Measurements from ENCODE around the gene ADPRH.

The ADPRH gene

GRCh38 chr3:119595639-119596334, 16.5 kb downstream of the ADPRH start:
- Histone ChIP-seq H3K79me2 (ENCODE audit: low read length) (peaks cover 15% of the 10 kb centered on the region), H2AFZ (ENCODE audit: low read depth, low read length) (peak overlapping the region; percentile 32; the same call in 1 of the 2 replicates), H3K4me2 (ENCODE audit: low read length) (peak overlapping the region; percentile 31), H3K9me3 (ENCODE audit: insufficient read depth, low read length) (no peaks in the 10 kb centered on the region), H4K20me1 (ENCODE audit: insufficient read depth, low read length) (no peaks in the 10 kb centered on the region), H3K9ac (ENCODE audit: low read length) (peak overlapping the region; percentile 11; the same call in 1 of the 2 replicates), H3K4me1 (ENCODE audit: low read length) (peaks cover 75% of the 10 kb centered on the region), H3K27ac (ENCODE audit: low read length) (peak overlapping the region; percentile 96), H3K36me3 (replicated peaks; ENCODE audit: low read depth, low read length) (peaks cover 6% of the 10 kb centered on the region), H3K27me3 (ENCODE audit: low read depth, low read length) (no peaks in the 10 kb centered on the region), H3K4me3 (ENCODE audit: low read length) (no peak overlapping the region)
- TF ChIP-seq CTCF (IDR thresholded peaks at IDR 0.05; ENCODE audit: low read depth, low read length) (no peak), EZH2phosphoT487 (IDR thresholded peaks at IDR 0.05; ENCODE audit: low read depth) (no peak)

- Histone ChIP-seq H3K9me3 (ENCODE audit: insufficient read depth, low read length) (no peaks in the 10 kb centered on the region), H3K27ac (ENCODE audit: low read length) (peak overlapping the region; percentile 96), H3K4me3 (ENCODE audit: low read length) (no peak overlapping the region), H3K27me3 (ENCODE audit: low read depth, low read length) (no peaks in the 10 kb centered on the region), H3K4me2 (ENCODE audit: low read length) (peak overlapping the region; percentile 31), H3K36me3 (replicated peaks; ENCODE audit: low read depth, low read length) (peaks cover under 1% of the 10 kb centered on the region), H3K4me1 (ENCODE audit: low read length) (peaks cover 81% of the 10 kb centered on the region), H4K20me1 (ENCODE audit: insufficient read depth, low read length) (no peaks in the 10 kb centered on the region), H2AFZ (ENCODE audit: low read depth, low read length) (0 out of 2 replicates have a peak overlapping the region, but pooled peaks have one; percentile 32), H3K79me2 (ENCODE audit: low read length) (peaks cover 15% of the 10 kb centered on the region), H3K9ac (ENCODE audit: low read length) (peak overlapping the region; percentile 11; the same call in 1 of the 2 replicates)
- TF ChIP-seq EZH2phosphoT487 (IDR thresholded peaks at IDR 0.05; ENCODE audit: low read depth) (no peak), CTCF (IDR thresholded peaks at IDR 0.05; ENCODE audit: low read depth, low read length) (no peak; the same call in 1 of the 2 replicates)
These were observed 17.1 kb downstream of the ADPRH start for GRCh38 chr3:119596398-119596797.

GRCh38 chr3:119597548-119598288, 18.4 kb downstream of the ADPRH start, which contains the start of gene PLA1A:
TSS of gene PLA1A (plus strand) at chr3:119597885. CDS start at chr3:119597914, 29 bp downstream.
- no peaks in the 10 kb centered on the region for H3K27me3 ChIP-seq (ENCODE audit: low read depth, low read length)
- H3K4me2 ChIP-seq (ENCODE audit: low read length), result peak within 1 kb of the TSS; percentile 78
- peaks cover 89% of the 10 kb centered on the region for H3K4me1 ChIP-seq (ENCODE audit: low read length)
- H3K9ac ChIP-seq (ENCODE audit: low read length), result peak within 1 kb of the TSS; percentile 77
- H3K27ac ChIP-seq (ENCODE audit: low read length), result peak within 1 kb of the TSS; percentile 96
- no peaks in the 10 kb centered on the region for H4K20me1 ChIP-seq (ENCODE audit: insufficient read depth, low read length)
- peak within 1 kb of the TSS; percentile 54; the same call in 1 of the 2 replicates for H2AFZ ChIP-seq (ENCODE audit: low read depth, low read length)
- TF ChIP-seq EZH2phosphoT487 (IDR thresholded peaks at IDR 0.05; ENCODE audit: low read depth), result no peak
- TF ChIP-seq CTCF (IDR thresholded peaks at IDR 0.05; ENCODE audit: low read depth, low read length), result no peak
- no peaks in the 10 kb centered on the region for H3K9me3 ChIP-seq (ENCODE audit: insufficient read depth, low read length)
- H3K79me2 ChIP-seq (ENCODE audit: low read length), result peaks cover 15% of the 10 kb centered on the region
- H3K36me3 ChIP-seq (replicated peaks; ENCODE audit: low read depth, low read length), result no peaks in the 10 kb centered on the region
- H3K4me3 ChIP-seq (ENCODE audit: low read length), result peak within 1 kb of the TSS; percentile 57

Data from OCI-LY3 (cell line).